ENCODE measurements around the gene SPTBN4.

- TF ChIP-seq, protein P1, sequence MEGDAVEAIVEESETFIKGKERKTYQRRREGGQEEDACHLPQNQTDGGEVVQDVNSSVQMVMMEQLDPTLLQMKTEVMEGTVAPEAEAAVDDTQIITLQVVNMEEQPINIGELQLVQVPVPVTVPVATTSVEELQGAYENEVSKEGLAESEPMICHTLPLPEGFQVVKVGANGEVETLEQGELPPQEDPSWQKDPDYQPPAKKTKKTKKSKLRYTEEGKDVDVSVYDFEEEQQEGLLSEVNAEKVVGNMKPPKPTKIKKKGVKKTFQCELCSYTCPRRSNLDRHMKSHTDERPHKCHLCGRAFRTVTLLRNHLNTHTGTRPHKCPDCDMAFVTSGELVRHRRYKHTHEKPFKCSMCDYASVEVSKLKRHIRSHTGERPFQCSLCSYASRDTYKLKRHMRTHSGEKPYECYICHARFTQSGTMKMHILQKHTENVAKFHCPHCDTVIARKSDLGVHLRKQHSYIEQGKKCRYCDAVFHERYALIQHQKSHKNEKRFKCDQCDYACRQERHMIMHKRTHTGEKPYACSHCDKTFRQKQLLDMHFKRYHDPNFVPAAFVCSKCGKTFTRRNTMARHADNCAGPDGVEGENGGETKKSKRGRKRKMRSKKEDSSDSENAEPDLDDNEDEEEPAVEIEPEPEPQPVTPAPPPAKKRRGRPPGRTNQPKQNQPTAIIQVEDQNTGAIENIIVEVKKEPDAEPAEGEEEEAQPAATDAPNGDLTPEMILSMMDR (IDR thresholded peaks at IDR 0.05): no peak
- TF ChIP-seq POLR2A (IDR thresholded peaks at IDR 0.05): no peak
Observed at GRCh38 chr19:40466985-40467734, at the start of gene SPTBN4.

All from Peyer's patch (tissue), 4 donors.